Measurements from ENCODE around the gene ZPR1.

Gene ZPR1

DNA sequence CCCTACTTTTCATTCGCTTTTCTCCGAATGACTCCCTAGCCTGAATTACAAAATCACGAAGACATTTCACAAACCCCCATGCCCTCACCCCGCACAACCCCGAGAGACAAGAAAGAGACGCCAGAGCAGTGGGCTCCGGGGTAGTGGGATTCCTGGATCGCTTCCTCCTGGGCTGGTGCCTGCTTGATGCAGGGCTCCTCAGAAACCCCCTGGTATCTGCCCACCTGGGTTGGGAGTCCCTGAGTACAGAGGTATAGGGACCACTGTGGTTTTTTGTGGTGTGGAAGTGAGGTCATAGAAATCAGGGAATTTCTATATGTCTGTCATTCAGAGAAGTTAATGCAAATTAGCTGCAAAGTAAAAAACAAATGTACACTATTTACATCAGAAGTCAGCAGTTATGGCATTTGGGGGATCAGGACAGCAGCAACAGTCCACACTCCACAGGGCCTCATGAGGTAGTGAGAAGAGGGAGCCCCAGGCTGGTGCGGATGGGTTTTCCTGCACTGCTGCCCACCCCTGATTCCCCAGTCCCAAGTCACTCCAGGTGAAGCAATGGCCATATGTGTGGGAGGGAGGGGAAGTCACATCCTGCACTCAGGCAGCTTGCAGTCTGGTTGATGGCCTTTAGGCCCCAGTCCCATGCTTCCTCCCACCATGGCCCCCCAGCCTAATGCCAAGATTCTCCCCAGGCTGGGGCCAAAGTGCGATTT is 54.6 kb downstream of the ZPR1 start:
- Histone ChIP-seq H3K27me3 (ENCODE audit: control insufficient read depth in 1 of 2, insufficient read depth in 2 of 2, low read length in 2 of 2) (peaks cover 0 to 22% of the 10 kb centered on the region in 2 donors), H3K4me1 (ENCODE audit: insufficient read depth, low read length) (no peaks in the 10 kb centered on the region), H3K27ac (ENCODE audit: low read depth, low read length) (no peak overlapping the region), H3K9me3 (ENCODE audit: low read length) (no peaks in the 10 kb centered on the region), H3K4me3 (ENCODE audit: low read depth in 1 of 2, low read length in 2 of 2) (no peak overlapping the region), H3K9ac (ENCODE audit: low read length) (no peak overlapping the region), H3K36me3 (ENCODE audit: insufficient read depth, low read length) (no peaks in the 10 kb centered on the region)

DNA sequence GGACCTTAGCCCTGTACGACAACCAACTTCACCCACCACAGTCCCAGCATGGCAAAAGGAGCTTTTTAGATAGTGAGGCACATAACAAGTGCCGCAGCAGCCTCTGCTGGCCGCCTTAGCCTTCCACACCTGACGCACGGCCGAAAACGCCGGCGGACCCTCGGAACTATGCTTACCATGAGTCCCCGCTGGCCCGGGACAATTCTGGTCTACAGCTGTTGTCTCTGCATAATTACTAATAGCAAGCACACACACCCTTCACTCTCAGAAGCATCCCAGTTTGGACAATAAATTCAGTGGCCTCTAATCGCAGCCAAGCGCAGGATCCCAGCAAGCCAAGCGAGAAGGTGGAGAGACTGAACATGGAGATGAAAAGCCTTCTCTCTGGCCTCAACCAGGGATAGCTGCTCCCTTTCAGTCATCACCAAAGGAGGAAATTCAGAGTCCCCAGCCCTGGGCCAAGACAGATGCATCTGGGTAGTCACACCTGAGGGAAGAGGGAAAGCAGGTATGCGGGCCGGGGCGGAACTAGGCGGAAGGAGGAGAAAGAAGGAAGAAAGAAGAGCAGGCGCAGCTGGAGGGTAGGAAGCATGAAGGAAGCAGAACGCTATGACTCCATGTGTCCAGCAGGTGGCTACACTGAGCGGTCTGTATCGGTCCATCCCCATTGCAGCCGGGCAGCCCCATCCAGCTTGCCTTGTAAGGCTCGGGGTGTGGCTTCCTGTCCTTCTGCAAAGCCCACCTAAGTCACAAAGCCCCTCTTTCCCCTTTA is 55.4 kb downstream of the ZPR1 start:
- no peak overlapping the region for H3K9ac ChIP-seq (ENCODE audit: low read length)
- no peaks in the 10 kb centered on the region for H3K4me1 ChIP-seq (ENCODE audit: insufficient read depth, low read length)
- no peaks in the 10 kb centered on the region for H3K9me3 ChIP-seq (ENCODE audit: low read length)
- H3K27ac ChIP-seq (ENCODE audit: low read depth, low read length), result no peak overlapping the region
- H3K4me3 ChIP-seq (ENCODE audit: low read depth in 1 of 2, low read length in 2 of 2), result no peak overlapping the region
- no peaks in the 10 kb centered on the region for H3K36me3 ChIP-seq (ENCODE audit: insufficient read depth, low read length)
- H3K27me3 ChIP-seq (ENCODE audit: control insufficient read depth in 1 of 2, insufficient read depth in 2 of 2, low read length in 2 of 2), result peaks cover 0 to 22% of the 10 kb centered on the region in 2 donors

DNA sequence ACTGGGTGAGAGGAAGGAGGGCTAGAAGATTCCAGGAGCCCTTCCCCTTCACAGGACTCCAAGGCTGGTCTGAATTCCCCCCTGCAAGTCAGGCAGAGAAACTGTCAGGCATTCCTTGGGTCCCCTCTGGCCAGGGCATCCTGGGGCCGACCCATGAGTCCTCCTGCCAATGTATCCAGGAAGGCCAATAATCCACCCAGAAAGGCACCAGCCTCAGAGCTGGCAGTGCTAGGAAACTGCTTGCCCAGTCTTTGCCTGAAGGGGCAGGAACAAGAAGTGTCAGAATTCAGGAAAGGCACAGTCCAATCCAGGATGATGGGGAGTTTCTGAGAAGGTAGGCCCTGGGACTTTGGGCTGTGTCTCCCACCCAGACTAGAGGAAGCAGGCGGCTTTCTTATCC is 56.0 kb downstream of the ZPR1 start:
- peaks cover 0 to 25% of the 10 kb centered on the region in 2 donors for H3K27me3 ChIP-seq (ENCODE audit: control insufficient read depth in 1 of 2, insufficient read depth in 2 of 2, low read length in 2 of 2)
- no peak overlapping the region for H3K27ac ChIP-seq (ENCODE audit: low read depth, low read length)
- no peaks in the 10 kb centered on the region for H3K9me3 ChIP-seq (ENCODE audit: low read length)
- H3K4me3 ChIP-seq (ENCODE audit: low read depth in 1 of 2, low read length in 2 of 2), result no peak overlapping the region
- no peaks in the 10 kb centered on the region for H3K4me1 ChIP-seq (ENCODE audit: insufficient read depth, low read length)
- no peak overlapping the region for H3K9ac ChIP-seq (ENCODE audit: low read length)
- H3K36me3 ChIP-seq (ENCODE audit: insufficient read depth, low read length), result no peaks in the 10 kb centered on the region

DNA sequence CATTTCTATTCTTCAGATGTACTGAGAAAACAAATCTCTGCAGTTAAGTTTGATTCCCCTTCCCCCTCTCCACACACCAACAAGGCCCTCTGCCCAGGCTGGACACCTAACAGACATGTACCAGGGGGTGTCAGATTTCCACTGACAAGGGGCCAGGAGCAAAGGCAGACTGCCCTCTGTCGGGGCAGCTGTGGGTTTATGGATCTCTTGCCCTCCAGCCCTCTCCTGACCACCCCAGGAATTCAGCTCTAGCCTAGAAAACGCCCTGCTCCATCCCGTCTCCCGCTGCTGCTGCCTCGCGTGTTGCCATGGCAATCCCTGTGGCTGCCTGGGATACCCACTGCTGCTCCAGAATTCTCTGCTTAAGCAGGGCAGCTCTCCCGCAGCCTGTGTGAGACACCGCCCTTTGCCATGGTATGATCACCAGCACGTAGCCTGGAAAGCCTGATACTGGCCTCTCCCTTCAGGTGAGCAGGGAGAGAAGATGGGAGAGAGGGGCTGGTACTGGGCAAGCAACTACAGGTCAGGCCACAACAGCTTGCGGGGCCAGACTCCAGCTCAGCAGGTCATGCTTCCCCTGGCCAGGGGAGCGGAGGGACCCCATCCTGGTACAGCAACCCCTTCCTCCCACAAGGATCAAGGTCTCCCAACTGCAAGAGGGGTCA is 56.6 kb downstream of the ZPR1 start:
- H3K9me3 ChIP-seq (ENCODE audit: low read length), result no peaks in the 10 kb centered on the region
- no peaks in the 10 kb centered on the region for H3K36me3 ChIP-seq (ENCODE audit: insufficient read depth, low read length)
- H3K27me3 ChIP-seq (ENCODE audit: control insufficient read depth in 1 of 2, insufficient read depth in 2 of 2, low read length in 2 of 2), result peaks cover 0 to 25% of the 10 kb centered on the region in 2 donors
- no peak overlapping the region for H3K9ac ChIP-seq (ENCODE audit: low read length)
- H3K27ac ChIP-seq (ENCODE audit: low read depth, low read length), result no peak overlapping the region
- no peak overlapping the region for H3K4me3 ChIP-seq (ENCODE audit: low read depth in 1 of 2, low read length in 2 of 2)
- no peaks in the 10 kb centered on the region for H3K4me1 ChIP-seq (ENCODE audit: insufficient read depth, low read length)

DNA sequence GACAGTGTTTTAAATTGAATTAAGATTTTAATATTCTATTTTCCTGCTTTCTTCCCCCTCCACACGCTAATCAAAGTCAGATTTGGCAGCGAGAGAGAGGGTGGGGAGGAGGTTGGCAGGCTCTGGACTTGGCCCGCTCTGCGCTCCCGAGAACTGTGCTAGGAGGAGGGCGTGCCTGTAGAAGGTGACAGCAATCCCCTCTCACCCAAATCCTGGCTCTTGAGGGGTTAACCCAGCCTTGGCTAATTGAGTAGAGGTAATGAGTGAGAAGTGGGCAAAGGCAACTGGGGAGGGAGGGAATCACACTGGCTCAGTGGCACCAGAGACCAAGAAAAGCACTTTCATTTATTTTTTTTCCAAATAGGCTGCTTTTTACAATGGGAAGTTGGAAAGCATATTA is 57.2 kb downstream of the ZPR1 start:
- Histone ChIP-seq H3K27me3 (ENCODE audit: control insufficient read depth in 1 of 2, insufficient read depth in 2 of 2, low read length in 2 of 2) (peaks cover 0 to 25% of the 10 kb centered on the region in 2 donors), H3K9ac (ENCODE audit: low read length) (no peak overlapping the region), H3K4me1 (ENCODE audit: insufficient read depth, low read length) (no peaks in the 10 kb centered on the region), H3K9me3 (ENCODE audit: low read length) (no peaks in the 10 kb centered on the region), H3K4me3 (ENCODE audit: low read depth in 1 of 2, low read length in 2 of 2) (no peak overlapping the region), H3K36me3 (ENCODE audit: insufficient read depth, low read length) (no peaks in the 10 kb centered on the region), H3K27ac (ENCODE audit: low read depth, low read length) (no peak overlapping the region)

DNA sequence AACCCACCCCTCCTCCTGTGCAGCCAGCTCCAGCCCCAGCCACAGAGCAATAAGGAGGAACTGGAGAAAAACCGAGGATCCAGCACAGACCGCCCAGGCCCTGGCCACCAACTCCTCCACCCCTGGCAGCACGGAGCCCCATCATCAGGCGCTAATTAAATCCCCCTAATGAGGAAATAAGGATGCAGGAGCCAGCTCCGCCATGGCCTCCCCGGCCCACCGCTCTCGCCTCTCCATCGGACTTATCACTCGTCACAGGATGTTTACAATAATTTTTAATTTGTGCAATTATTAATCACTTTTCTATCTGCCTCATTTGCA is 57.6 kb downstream of the ZPR1 start:
- Histone ChIP-seq H3K27me3 (ENCODE audit: control insufficient read depth in 1 of 2, insufficient read depth in 2 of 2, low read length in 2 of 2) (peaks cover 0 to 25% of the 10 kb centered on the region in 2 donors), H3K9me3 (ENCODE audit: low read length) (no peaks in the 10 kb centered on the region), H3K36me3 (ENCODE audit: insufficient read depth, low read length) (no peaks in the 10 kb centered on the region), H3K27ac (ENCODE audit: low read depth, low read length) (no peak overlapping the region), H3K9ac (ENCODE audit: low read length) (no peak overlapping the region), H3K4me1 (ENCODE audit: insufficient read depth, low read length) (no peaks in the 10 kb centered on the region), H3K4me3 (ENCODE audit: low read depth in 1 of 2, low read length in 2 of 2) (no peak overlapping the region)

DNA sequence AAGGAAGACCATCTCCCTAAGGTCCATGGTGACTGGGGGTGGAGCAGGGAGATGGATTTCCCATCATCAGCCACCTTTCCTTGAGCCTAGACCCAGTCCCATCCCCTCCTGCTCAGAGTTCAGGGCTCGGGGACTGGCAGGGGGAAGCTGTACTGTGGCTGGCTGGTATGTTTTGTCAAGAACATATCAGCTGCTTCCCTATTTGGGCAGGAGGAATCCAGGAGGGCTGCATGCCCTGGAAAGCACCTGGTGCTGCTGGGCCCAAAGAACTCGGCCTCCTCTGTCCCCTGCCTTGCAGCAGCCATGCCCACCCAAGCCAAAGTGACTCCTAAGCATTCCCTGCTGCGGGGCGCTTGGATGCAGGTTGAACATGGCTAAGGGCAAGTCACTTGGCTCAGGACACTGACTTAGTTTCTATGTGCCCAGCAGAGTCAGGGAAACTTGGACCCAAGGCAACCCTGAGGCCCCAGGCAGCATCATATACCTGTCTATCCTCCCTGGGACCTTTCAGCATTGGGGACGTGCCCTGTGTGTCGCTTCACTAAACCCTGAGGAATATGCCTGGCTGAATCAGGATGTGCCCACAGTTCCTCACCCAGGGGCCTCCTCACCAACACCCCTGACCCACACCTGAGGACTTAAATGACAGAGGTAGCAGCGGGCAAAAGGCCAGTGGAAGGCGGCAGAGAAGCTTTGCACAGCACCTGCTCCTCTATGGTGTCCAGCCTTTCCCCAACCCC is 58.2 kb downstream of the ZPR1 start:
- no peak overlapping the region for H3K9ac ChIP-seq (ENCODE audit: low read length)

DNA sequence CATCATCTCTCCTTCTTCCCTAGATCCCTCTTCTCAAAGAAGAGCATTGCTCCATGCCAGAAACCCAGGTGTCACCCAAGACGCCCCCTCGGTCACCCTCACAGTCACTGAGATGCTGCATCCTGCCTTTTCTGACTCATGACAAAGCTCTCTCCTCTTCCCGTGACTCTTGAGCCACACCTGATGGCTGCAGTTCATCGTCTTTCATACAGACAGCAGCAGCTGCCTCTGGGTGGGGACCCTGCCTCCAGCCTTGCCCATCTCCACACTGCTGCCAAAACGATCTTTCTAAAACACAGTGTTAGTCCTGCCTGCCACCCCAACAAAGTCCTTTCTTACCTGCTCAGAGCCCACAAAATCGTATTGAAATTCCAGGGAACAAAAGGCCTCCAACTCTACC is 59.8 kb downstream of the ZPR1 start:
- H3K27me3 ChIP-seq (ENCODE audit: control insufficient read depth in 1 of 2, insufficient read depth in 2 of 2, low read length in 2 of 2), result peaks cover 0 to 25% of the 10 kb centered on the region in 2 donors
- H3K9me3 ChIP-seq (ENCODE audit: low read length), result no peaks in the 10 kb centered on the region
- no peak overlapping the region for H3K27ac ChIP-seq (ENCODE audit: low read depth, low read length)

More for the DNA sequence above, 58.2 kb downstream of the ZPR1 start:
- no peaks in the 10 kb centered on the region for H3K9me3 ChIP-seq (ENCODE audit: low read length)
- H3K4me3 ChIP-seq (ENCODE audit: low read depth in 1 of 2, low read length in 2 of 2), result no peak overlapping the region
- peaks cover 0 to 25% of the 10 kb centered on the region in 2 donors for H3K27me3 ChIP-seq (ENCODE audit: control insufficient read depth in 1 of 2, insufficient read depth in 2 of 2, low read length in 2 of 2)
- H3K36me3 ChIP-seq (ENCODE audit: insufficient read depth, low read length), result no peaks in the 10 kb centered on the region
- H3K27ac ChIP-seq (ENCODE audit: low read depth, low read length), result no peak overlapping the region
- no peaks in the 10 kb centered on the region for H3K4me1 ChIP-seq (ENCODE audit: insufficient read depth, low read length)

DNA sequence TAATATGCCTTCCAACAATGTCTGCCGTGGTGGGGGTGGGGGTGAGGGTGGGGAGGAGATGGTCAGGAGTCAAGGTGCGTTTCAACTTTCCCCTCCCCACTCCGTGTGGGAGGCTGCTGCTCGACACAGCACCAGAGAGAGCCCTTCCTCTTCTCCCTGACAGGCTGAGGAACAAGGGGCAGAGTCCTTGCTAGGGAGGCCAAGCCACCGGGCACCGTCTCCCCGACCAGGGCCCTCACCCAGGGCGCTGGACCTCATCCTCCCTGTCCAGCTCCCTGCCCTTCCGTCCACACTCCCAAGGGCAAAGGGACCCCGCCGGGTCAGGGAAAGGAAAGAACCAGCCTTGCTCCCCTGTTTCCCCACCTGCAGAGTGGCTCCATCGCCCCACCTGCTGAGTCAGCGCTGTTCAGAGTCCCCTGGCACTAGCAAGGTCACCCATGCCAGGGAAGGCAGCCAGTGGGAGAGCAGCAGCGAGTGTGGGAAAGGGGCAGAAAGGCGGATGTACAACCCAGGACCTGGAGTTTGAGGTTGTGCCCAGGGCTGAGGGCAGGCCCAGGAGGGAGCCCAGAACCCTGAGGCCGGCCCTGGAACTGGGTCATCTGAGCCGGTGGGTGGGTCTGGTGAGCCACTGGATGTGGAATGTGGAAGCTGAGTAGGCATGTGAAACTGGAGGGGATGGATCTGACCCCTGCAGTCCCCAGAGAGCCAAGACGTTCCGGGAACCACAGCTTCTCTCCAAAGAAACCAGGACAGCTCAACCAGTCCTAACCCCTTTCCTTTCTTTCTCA is 62.2 kb downstream of the ZPR1 start:
- Histone ChIP-seq H3K9me3 (ENCODE audit: low read length) (no peaks in the 10 kb centered on the region), H3K9ac (ENCODE audit: low read length) (no peak overlapping the region), H3K27ac (ENCODE audit: low read depth, low read length) (no peak overlapping the region), H3K4me1 (ENCODE audit: insufficient read depth, low read length) (no peaks in the 10 kb centered on the region), H3K4me3 (ENCODE audit: low read depth in 1 of 2, low read length in 2 of 2) (no peak overlapping the region), H3K36me3 (ENCODE audit: insufficient read depth, low read length) (no peaks in the 10 kb centered on the region), H3K27me3 (ENCODE audit: control insufficient read depth in 1 of 2, insufficient read depth in 2 of 2, low read length in 2 of 2) (peaks cover 0 to 13% of the 10 kb centered on the region in 2 donors)

More for the DNA sequence above, 59.8 kb downstream of the ZPR1 start:
- Histone ChIP-seq H3K4me3 (ENCODE audit: low read depth in 1 of 2, low read length in 2 of 2) (no peak overlapping the region), H3K4me1 (ENCODE audit: insufficient read depth, low read length) (no peaks in the 10 kb centered on the region), H3K9ac (ENCODE audit: low read length) (no peak overlapping the region), H3K36me3 (ENCODE audit: insufficient read depth, low read length) (no peaks in the 10 kb centered on the region)

DNA sequence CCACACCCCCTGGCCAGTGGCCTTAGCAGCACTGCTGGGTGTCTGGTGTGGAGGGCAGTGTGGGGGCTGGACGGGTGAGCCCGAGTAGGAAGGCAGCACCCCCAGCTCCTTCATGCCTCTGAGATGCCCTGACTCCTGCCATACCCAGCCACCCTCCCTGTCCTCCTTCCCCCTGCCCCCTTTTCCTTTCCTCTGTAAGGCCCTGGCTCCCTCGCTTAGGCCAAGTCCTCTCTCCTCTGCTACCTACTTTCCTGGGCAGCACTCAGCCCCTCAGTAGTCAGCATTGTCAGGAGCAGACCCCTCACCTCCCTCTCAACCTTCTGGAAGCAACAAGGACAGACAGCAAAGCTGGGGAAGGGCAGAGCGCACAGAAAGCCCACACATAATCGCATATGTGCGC is 63.0 kb downstream of the ZPR1 start:
- peaks cover 0 to 7% of the 10 kb centered on the region in 2 donors for H3K27me3 ChIP-seq (ENCODE audit: control insufficient read depth in 1 of 2, insufficient read depth in 2 of 2, low read length in 2 of 2)
- no peak overlapping the region for H3K9ac ChIP-seq (ENCODE audit: low read length)
- no peaks in the 10 kb centered on the region for H3K36me3 ChIP-seq (ENCODE audit: insufficient read depth, low read length)
- no peak overlapping the region for H3K27ac ChIP-seq (ENCODE audit: low read depth, low read length)
- no peak overlapping the region for H3K4me3 ChIP-seq (ENCODE audit: low read depth in 1 of 2, low read length in 2 of 2)
- H3K4me1 ChIP-seq (ENCODE audit: insufficient read depth, low read length), result no peaks in the 10 kb centered on the region
- H3K9me3 ChIP-seq (ENCODE audit: low read length), result no peaks in the 10 kb centered on the region

All from muscle layer of colon (tissue), 2 donors.